ENCODE data around the gene MAP7D2. TPM values are rescaled to one million over a fixed set of nuclear protein-coding genes. Genes with fewer than 3 reads are reported as not detected.

The MAP7D2 gene
- total RNA-seq, 3 donors from 2014 or later = 0.48 to 2.2 (median 1.3) TPM

- H3K27me3 ChIP-seq = no peaks in the 10 kb centered on the region
- H3K27ac ChIP-seq = no peak overlapping the region
- intact Hi-C loops (cut with DNase I; ENCODE audit: low total_unique reads) = no loop called here
- H3K4me3 ChIP-seq = no peak overlapping the region
- H3K4me1 ChIP-seq = no peaks in the 10 kb centered on the region
- H3K36me3 ChIP-seq = no peaks in the 10 kb centered on the region
- DNase-seq (ENCODE audit: low spot score in 2 of 2) = no peak
- H3K9me3 ChIP-seq = peaks cover 0 to 5% of the 10 kb centered on the region in 2 donors
- TF ChIP-seq POLR2A (IDR thresholded peaks at IDR 0.05) = no peak
- no peak for TF ChIP-seq CTCF (IDR thresholded peaks at IDR 0.05)
- TF ChIP-seq POLR2AphosphoS5 (IDR thresholded peaks at IDR 0.05) = no peak
Observed at GRCh38 chrX:19986531-19986930, 130.2 kb downstream of the MAP7D2 start.

- TF ChIP-seq POLR2AphosphoS5 (IDR thresholded peaks at IDR 0.05) = no peak
- no peak for TF ChIP-seq POLR2A (IDR thresholded peaks at IDR 0.05)
- no peak for TF ChIP-seq CTCF (IDR thresholded peaks at IDR 0.05)
- no peak for DNase-seq (ENCODE audit: low spot score in 2 of 2)
- no peaks in the 10 kb centered on the region for H3K27me3 ChIP-seq
- H3K9me3 ChIP-seq = peaks cover 0 to 14% of the 10 kb centered on the region in 2 donors
- no peaks in the 10 kb centered on the region for H3K4me1 ChIP-seq
- H3K36me3 ChIP-seq = no peaks in the 10 kb centered on the region
- no peak overlapping the region for H3K27ac ChIP-seq
- intact Hi-C loops (cut with DNase I; ENCODE audit: low total_unique reads) = no loop called here
- H3K4me3 ChIP-seq = no peak overlapping the region
Observed at GRCh38 chrX:19981947-19982346, 134.8 kb downstream of the MAP7D2 start.

- no peak for TF ChIP-seq POLR2A (IDR thresholded peaks at IDR 0.05)
- TF ChIP-seq CTCF (IDR thresholded peaks at IDR 0.05) = no peak
- no peak for TF ChIP-seq POLR2AphosphoS5 (IDR thresholded peaks at IDR 0.05)
- DNase-seq (ENCODE audit: low spot score in 2 of 2) = no peak
- intact Hi-C loops (cut with DNase I; ENCODE audit: low total_unique reads) = no loop called here
- Histone ChIP-seq H3K4me3 (no peak overlapping the region), H3K27me3 (no peaks in the 10 kb centered on the region), H3K4me1 (no peaks in the 10 kb centered on the region), H3K36me3 (no peaks in the 10 kb centered on the region), H3K27ac (no peak overlapping the region), H3K9me3 (peaks cover 0 to 9% of the 10 kb centered on the region in 2 donors)
Observed at GRCh38 chrX:19975845-19976244, 140.9 kb downstream of the MAP7D2 start.

GRCh38 chrX:19972984-19973383, 143.7 kb downstream of the MAP7D2 start:
- Histone ChIP-seq H3K36me3 (no peaks in the 10 kb centered on the region), H3K4me1 (no peaks in the 10 kb centered on the region), H3K27me3 (peaks cover 0 to 5% of the 10 kb centered on the region in 2 donors), H3K4me3 (no peak overlapping the region), H3K9me3 (peaks cover 0 to 7% of the 10 kb centered on the region in 2 donors), H3K27ac (no peak overlapping the region)
- TF ChIP-seq POLR2AphosphoS5 (IDR thresholded peaks at IDR 0.05) = no peak
- TF ChIP-seq POLR2A (IDR thresholded peaks at IDR 0.05) = no peak
- no peak for TF ChIP-seq CTCF (IDR thresholded peaks at IDR 0.05)
- no peak for DNase-seq (ENCODE audit: low spot score in 2 of 2)
- intact Hi-C loops (cut with DNase I; ENCODE audit: low total_unique reads) = no loop called here

GRCh38 chrX:19968276-19968675, 148.4 kb downstream of the MAP7D2 start:
- Histone ChIP-seq H3K4me1 (no peaks in the 10 kb centered on the region), H3K9me3 (no peaks in the 10 kb centered on the region), H3K27ac (no peak overlapping the region), H3K27me3 (peaks cover 0 to 10% of the 10 kb centered on the region in 2 donors), H3K4me3 (no peak overlapping the region), H3K36me3 (no peaks in the 10 kb centered on the region)
- no peak for DNase-seq (ENCODE audit: low spot score in 2 of 2)
- TF ChIP-seq CTCF (IDR thresholded peaks at IDR 0.05) (no peak), POLR2A (IDR thresholded peaks at IDR 0.05) (no peak), POLR2AphosphoS5 (IDR thresholded peaks at IDR 0.05) (no peak)
- intact Hi-C loops (cut with DNase I; ENCODE audit: low total_unique reads) = no loop called here

Data from breast epithelium (tissue), 4 donors.